ENCODE data around the gene HOXD11. TPM values are rescaled to one million over a fixed set of nuclear protein-coding genes. Genes with fewer than 3 reads are reported as not detected.

Gene HOXD11
- total RNA-seq, 1 experiment from 2014 or later, result not detected

GRCh38 chr2:176148751-176149421 lies 41.8 kb downstream of the HOXD11 start:
- DNase-seq (ENCODE audit: low spot score), result no peak

DNA sequence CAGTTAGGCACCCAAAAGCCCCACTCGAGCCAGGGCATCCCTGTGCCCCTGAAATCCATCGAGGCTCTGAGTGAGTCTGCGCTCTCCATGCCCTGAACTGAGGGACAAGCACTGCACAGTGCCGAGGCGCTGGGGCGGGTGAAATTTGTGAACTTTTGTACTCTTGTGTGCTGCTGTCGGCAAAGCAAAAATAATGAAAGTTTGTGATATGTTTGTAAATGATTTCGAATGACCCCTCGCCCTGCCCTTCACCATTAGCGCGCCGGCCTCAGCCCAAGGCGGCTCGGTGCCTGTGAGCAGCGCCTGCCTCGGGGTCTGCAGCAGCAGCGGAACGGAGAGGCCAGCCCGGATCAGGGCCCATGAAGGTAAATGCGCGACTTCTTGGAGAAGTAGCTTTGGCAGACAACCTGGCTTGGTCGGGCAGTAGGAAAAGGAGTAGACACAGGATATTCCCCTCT lies 42.4 kb downstream of the HOXD11 start:
- DNase-seq (ENCODE audit: low spot score), result no peak

DNA sequence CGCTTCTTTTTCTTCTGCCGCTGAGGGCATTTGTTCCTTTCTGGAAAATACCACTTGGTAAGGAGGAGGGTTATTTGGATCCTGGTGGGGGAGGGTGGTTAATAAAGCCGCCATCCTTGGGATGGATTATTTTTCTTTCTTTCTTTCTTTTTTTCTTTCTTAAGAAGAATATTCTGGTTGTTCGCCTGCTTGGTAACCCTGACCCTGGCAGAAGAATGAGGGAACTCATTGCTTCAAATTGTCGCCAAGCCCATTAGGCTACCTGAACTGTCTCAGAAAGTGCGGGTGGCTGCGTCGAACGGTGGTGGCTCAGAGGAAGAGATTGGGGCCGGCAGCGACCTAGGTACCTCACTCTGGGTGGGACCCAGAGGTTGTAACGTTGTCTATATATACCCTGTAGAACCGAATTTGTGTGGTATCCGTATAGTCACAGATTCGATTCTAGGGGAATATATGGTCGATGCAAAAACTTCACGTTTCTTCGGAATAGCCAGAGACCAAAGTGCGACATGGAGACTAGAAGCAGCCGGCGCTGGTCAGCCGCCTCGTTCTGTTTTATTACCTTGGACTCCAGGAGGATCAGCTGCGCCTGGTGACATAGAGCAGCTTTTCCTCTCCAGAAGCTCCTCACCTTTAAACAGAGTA lies 43.0 kb downstream of the HOXD11 start:
- DNase-seq (ENCODE audit: low spot score), result no peak

GRCh38 chr2:176150584-176151441 lies 43.7 kb downstream of the HOXD11 start:
- no peak for DNase-seq (ENCODE audit: low spot score)

GRCh38 chr2:176151442-176152287 lies 44.6 kb downstream of the HOXD11 start, which contains the start of gene HOXD4:
Gene HOXD4 (plus strand): TSS chr2:176151550. CDS start chr2:176151634, 84 bp downstream.
- DNase-seq (ENCODE audit: low spot score), result no peak

- no peak for DNase-seq (ENCODE audit: low spot score)
Measured at GRCh38 chr2:176152350-176153181, 45.5 kb downstream of the HOXD11 start.

DNA sequence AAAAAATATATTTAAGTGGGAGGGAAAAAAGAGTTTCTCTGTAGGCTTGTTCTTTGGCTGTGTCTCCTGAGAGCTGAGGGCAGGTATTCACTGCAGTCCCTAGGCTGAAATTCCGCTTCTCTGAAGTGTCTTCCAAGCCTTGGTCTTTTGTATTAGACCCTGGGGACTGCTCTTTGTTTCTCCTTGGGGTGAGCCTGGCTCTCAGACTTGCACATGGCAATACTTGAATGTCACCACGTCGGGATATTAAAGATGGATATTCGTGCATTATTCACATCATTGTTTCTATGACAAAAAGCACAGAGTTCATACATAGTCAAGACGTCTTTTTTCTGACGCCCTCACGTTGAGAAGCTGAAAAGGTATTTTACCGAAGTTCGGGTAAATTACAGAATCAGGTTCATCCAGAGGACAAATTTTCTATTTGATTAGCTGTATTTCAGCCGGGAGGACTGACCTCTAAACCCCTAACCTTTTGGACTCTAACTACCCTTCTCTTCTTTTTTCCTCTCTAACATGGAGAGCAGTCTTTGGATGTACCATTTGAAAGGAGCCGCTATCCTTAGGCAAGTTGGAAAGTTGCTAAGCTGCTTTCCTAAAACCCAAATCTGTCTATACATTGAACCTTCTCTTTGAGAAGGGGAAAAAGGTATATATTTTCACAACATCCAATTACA lies 47.6 kb downstream of the HOXD11 start:
- no peak for DNase-seq (ENCODE audit: low spot score)

DNA sequence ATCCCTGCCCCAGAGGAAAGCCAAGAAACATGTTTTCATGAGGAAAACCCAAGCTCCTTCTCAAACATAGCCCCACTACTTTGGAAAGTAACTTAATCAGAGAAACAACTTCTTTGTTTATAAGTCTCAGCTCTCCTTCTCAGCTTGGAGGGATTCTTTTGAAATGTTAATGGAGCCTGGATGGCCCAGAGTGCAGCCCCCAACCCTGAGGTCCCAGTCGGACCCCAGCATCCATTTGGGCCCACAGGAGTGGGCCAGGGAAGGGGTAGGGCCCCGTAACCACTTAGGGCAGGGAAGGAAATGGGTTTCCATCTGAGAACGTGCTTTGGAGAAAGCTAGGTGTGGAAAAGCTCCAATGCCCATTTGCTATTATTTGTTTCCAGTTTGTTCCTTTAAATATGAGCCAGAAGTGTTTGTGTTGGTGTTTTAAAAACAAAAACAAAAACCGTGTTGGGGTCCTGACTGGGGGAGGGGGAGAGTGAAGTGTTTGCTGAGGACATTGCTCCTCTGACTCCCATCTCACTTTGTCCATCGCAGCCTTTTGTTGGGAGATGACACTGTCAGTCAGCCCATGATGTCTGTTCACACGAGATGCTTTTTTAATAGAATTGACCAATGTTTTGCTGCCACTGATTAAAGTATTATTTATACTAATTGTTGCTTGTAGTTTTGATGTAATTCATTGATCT lies 48.4 kb downstream of the HOXD11 start:
- no peak for DNase-seq (ENCODE audit: low spot score)

DNA sequence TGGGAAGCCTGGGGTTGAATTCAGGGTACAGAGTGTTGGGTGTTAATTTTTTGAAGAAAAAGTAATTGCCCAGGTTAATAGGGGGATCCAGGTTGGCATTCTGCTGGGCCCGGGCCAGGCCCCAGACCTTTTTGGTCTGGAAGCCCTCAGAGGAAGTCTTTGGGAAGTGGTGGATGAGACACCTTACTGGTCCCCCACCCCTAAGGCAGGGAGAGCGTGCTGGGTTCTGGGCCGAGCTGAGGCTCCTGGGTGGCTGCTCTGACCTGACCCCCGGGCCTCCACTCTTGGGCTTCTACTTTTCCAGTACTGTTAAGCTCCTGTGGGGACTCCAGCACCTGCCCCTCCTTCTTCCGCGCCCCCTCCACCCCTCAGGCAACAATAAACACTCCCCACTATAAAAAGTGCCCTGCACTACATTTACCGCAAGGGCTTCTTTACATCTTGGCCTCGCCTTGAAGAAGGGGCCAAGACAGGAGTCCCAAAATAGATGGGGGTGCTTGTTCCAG lies 49.3 kb downstream of the HOXD11 start:
- DNase-seq (ENCODE audit: low spot score), result no peak

GRCh38 chr2:176156807-176157498 lies 49.9 kb downstream of the HOXD11 start, which contains the start of gene HOXD3:
Gene HOXD3 (plus strand): TSS chr2:176157307. CDS start chr2:176169115, 11,808 bp downstream.
- no peak for DNase-seq (ENCODE audit: low spot score)

DNA sequence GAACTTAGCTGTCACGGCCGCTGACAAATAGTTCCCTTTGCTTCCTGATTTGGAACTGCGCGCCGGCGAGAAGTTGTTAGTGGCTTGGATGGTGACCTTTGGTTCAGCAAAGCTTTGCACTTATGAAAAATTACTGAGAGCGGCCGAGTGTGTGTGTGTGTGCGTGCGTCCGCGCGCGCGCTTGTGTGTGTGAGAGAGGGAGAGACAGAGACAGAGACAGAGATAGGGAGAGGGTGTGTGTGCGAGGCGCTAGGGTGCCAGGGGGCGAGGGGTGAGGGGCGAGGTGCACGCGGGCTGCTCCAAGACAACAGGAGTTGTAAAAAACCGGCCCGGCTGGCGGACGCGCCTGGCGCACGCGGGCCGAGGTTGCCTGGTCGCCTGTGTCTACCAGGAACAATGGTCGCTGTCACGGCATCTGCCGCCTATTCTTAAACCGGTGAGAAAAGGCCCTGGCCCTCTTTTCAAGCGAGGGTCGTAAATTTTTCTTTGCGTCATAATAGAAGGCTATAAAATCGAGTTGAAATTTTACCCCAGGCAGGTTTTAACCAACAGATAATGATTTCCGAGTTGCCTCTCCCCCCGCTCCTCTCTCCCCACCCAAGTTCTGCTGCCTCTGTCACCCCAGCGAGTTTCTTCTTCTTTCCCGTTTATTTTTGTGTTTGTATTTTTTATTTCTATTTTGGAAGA lies 50.6 kb downstream of the HOXD11 start:
- DNase-seq (ENCODE audit: low spot score), result no peak

DNA sequence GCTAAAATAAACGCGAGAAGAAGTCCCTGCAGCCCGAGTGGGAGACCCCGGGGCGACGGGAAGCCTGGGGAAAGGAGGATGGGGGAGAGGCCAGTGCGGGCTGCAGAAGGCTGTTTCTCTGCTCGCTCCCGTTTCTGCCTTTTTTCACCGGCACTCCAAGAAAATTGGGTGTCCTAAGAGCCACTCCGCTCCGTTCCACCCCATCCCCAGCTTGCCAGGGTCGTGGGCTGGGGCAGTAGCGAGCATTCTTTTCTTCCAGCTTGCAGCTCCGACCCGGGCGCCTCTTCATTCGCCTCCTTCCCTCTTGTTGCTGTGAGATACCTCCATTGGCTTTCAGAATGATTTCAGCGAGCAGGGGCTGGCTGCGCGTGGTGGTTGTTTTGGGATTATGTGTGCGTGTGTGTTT lies 51.1 kb downstream of the HOXD11 start:
- no peak for DNase-seq (ENCODE audit: low spot score)

GRCh38 chr2:176158855-176159662 lies 52.0 kb downstream of the HOXD11 start:
- no peak for DNase-seq (ENCODE audit: low spot score)
